Measurements from ENCODE around the gene DNPH1.

DNA sequence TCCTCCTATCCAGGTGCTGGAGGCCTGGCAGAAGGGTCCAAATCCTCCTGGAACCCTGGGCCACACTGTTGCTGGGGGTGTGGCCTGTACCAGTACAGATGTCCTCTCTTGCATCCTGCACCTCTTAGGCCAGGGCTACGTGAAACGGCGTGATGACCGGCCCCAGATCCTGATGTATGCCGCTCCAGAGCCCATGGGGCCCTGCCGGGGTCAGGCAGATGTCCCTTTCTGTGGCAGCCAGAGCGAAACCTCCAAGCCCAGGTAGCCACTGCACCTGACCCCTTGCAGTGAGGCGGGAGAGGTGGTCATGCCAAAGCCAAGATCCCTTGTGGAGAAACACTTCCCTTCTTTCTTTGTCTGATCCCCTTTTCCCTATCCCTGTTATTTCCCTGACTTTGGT is 14.2 kb downstream of the DNPH1 start:
- TF ChIP-seq, protein P1, sequence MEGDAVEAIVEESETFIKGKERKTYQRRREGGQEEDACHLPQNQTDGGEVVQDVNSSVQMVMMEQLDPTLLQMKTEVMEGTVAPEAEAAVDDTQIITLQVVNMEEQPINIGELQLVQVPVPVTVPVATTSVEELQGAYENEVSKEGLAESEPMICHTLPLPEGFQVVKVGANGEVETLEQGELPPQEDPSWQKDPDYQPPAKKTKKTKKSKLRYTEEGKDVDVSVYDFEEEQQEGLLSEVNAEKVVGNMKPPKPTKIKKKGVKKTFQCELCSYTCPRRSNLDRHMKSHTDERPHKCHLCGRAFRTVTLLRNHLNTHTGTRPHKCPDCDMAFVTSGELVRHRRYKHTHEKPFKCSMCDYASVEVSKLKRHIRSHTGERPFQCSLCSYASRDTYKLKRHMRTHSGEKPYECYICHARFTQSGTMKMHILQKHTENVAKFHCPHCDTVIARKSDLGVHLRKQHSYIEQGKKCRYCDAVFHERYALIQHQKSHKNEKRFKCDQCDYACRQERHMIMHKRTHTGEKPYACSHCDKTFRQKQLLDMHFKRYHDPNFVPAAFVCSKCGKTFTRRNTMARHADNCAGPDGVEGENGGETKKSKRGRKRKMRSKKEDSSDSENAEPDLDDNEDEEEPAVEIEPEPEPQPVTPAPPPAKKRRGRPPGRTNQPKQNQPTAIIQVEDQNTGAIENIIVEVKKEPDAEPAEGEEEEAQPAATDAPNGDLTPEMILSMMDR (conservative IDR thresholded peaks at IDR 0.05): no peak
- TF ChIP-seq EZH2 (IDR thresholded peaks at IDR 0.05; ENCODE audit: low read depth): no peak

Measured in PC-9 (cell line).